ENCODE results near the gene SIK1.
"Not testable (repeated sequence)": the region's sequence is repeated elsewhere in the genome, so short reads cannot be mapped to it uniquely, and the experiment has no call there.

Gene SIK1

DNA sequence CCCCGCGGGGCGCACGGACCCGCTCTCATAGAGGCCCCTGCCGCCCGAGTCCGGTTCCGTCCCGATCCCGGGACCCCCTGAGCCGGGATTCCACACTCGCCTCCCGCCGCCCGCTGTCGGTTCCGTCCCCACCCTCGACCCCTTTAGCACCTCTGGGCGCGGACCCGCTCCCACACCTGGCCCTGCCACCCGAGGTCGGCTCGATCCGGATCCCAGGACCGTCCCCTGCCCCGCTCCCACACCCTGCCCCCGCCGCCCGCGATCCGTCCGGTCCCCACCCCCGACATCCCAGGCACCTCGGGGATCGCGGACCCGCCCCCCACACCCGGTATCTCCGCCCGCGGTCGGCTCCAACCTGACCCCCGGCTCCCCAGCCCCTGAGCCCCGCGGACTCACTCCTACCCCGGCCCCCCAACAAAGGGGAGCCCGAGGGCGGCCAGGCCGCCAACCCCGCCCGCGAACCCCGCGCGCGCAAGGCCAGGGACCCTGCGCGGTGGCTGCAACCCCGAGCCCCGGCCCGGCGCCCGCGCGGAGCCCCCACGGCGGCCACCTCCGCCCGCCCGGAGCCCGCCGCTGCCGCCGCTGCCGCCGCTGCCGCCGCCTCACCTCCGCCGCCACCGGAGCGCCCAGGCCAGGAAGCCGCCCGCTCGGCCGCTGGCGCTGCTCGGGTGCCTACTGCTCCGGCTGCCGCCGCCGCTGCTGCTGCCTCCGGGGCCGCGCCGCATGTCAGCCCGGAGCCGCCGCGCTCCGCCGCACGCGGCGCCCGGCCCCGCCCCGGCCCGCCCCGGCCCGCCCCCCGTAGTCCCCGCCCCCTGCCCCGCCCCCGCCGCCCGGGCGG is at the start of gene SIK1:
SIK1 (minus strand) TSS at position 728 of the 838 bp plus-strand sequence. CDS start 953 bp downstream, outside the sequence.
- H3K27ac ChIP-seq (ENCODE audit: low read depth, low read length); H3K36me3 ChIP-seq (ENCODE audit: control insufficient read depth in 5 of 5, insufficient read depth in 5 of 5, low read length in 5 of 5); H3K27me3 ChIP-seq (ENCODE audit: control insufficient read depth in 5 of 5, insufficient read depth in 4 of 5, low read length in 5 of 5); H3K4me3 ChIP-seq (ENCODE audit: low read depth in 1 of 5, low read length in 5 of 5); H3K4me1 ChIP-seq (ENCODE audit: control insufficient read depth in 5 of 5, insufficient read depth in 5 of 5, low read length in 5 of 5); H3K9me3 ChIP-seq (ENCODE audit: control insufficient read depth in 5 of 5, low read length in 5 of 5); H3K9ac ChIP-seq (ENCODE audit: low read length in 5 of 5): not testable (repeated sequence)

- H3K27ac ChIP-seq (ENCODE audit: low read depth, low read length); H3K4me3 ChIP-seq (ENCODE audit: low read depth in 1 of 5, low read length in 5 of 5); H3K27me3 ChIP-seq (ENCODE audit: control insufficient read depth in 5 of 5, insufficient read depth in 4 of 5, low read length in 5 of 5); H3K4me1 ChIP-seq (ENCODE audit: control insufficient read depth in 5 of 5, insufficient read depth in 5 of 5, low read length in 5 of 5); H3K9me3 ChIP-seq (ENCODE audit: control insufficient read depth in 5 of 5, low read length in 5 of 5); H3K36me3 ChIP-seq (ENCODE audit: control insufficient read depth in 5 of 5, insufficient read depth in 5 of 5, low read length in 5 of 5); H3K9ac ChIP-seq (ENCODE audit: low read length in 5 of 5): not testable (repeated sequence)
These were observed 44.8 kb upstream of the SIK1 start for GRCh38 chr21:43471597-43472242.

DNA sequence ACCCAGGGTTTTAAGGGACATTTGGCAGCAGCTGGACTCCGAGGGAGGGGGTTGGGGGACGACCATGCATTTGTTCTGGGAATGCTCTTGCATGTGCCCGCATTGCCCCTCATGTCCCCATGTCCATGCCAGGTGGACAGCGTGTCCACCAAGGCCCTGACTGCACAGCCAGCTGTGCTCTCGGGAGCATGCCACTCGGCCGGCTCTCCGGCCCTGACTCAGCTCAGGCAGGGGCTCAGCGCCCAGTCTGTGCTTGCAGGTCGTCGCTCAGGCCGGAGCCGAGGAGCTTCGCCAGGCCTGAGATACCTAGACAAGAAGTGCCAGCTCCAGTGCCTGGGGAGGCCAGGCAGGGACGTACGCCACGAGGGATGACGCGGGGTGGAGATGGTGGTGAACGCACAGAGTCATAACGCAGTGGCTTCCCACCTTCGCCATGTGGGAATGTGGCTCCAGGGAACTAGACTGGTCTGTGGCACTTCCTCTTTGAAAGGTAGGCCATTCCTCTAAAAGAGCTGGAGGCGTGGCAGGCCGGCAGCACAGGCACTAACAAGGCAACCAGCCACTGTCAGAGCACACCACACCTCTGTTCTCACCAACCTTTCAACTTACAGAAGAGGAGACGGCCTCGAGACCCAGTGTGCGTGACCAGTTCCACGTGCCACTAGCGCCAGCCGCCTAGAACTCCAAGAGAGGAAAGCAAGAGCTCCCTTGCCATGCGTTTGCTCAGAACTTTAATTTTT is 43.0 kb upstream of the SIK1 start:
- H3K27ac ChIP-seq (ENCODE audit: low read depth, low read length); H3K4me1 ChIP-seq (ENCODE audit: control insufficient read depth in 5 of 5, insufficient read depth in 5 of 5, low read length in 5 of 5); H3K9ac ChIP-seq (ENCODE audit: low read length in 5 of 5); H3K4me3 ChIP-seq (ENCODE audit: low read depth in 1 of 5, low read length in 5 of 5); H3K36me3 ChIP-seq (ENCODE audit: control insufficient read depth in 5 of 5, insufficient read depth in 5 of 5, low read length in 5 of 5); H3K9me3 ChIP-seq (ENCODE audit: control insufficient read depth in 5 of 5, low read length in 5 of 5); H3K27me3 ChIP-seq (ENCODE audit: control insufficient read depth in 5 of 5, insufficient read depth in 4 of 5, low read length in 5 of 5): not testable (repeated sequence)

DNA sequence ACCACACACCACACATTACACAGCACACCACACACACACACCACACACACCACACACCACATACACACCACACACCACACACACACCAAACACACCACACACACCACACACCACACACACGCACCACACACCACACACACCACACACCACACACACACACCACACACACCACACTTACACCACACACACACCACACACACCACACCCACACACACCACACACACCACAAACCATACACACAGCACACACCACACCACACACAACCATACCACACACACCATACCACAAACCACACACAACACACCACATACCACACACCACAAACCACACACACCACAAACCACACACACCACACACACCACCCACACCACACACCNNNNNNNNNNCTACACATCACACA is 40.9 kb upstream of the SIK1 start:
- Histone ChIP-seq H3K27ac (ENCODE audit: low read depth, low read length) (no peak overlapping the region), H3K4me1 (ENCODE audit: control insufficient read depth in 5 of 5, insufficient read depth in 5 of 5, low read length in 5 of 5) (no peaks in the 10 kb centered on the region), H3K9me3 (ENCODE audit: control insufficient read depth in 5 of 5, low read length in 5 of 5) (no peaks in the 10 kb centered on the region), H3K36me3 (ENCODE audit: control insufficient read depth in 5 of 5, insufficient read depth in 5 of 5, low read length in 5 of 5) (no peaks in the 10 kb centered on the region), H3K9ac (ENCODE audit: low read length in 5 of 5) (no peak overlapping the region), H3K27me3 (ENCODE audit: control insufficient read depth in 5 of 5, insufficient read depth in 4 of 5, low read length in 5 of 5) (no peaks in the 10 kb centered on the region), H3K4me3 (ENCODE audit: low read depth in 1 of 5, low read length in 5 of 5) (no peak overlapping the region)

DNA sequence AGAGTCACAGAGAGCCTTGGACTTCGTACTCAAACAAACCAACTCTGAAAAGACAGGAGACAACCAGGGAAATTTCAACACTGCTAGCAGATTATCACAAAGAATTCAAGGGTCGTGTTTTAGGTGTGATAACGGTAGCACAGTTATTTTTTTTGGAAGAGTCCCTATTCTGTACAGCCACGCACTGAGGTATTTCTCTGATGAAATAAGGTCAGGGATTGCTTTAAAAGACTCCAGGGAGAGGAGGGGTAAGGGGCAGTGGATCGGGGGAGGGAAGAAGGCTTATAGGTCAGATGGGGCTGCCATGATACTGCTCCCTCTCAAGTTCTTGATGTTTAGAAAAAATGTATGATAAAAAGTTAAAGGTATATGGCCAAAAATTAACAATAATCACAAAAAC is 38.2 kb upstream of the SIK1 start:
- H3K36me3 ChIP-seq (ENCODE audit: control insufficient read depth in 5 of 5, insufficient read depth in 5 of 5, low read length in 5 of 5); H3K4me3 ChIP-seq (ENCODE audit: low read depth in 1 of 5, low read length in 5 of 5); H3K27me3 ChIP-seq (ENCODE audit: control insufficient read depth in 5 of 5, insufficient read depth in 4 of 5, low read length in 5 of 5); H3K9me3 ChIP-seq (ENCODE audit: control insufficient read depth in 5 of 5, low read length in 5 of 5); H3K4me1 ChIP-seq (ENCODE audit: control insufficient read depth in 5 of 5, insufficient read depth in 5 of 5, low read length in 5 of 5); H3K9ac ChIP-seq (ENCODE audit: low read length in 5 of 5); H3K27ac ChIP-seq (ENCODE audit: low read depth, low read length): not testable (repeated sequence)

GRCh38 chr21:43463498-43464261 is 36.7 kb upstream of the SIK1 start:
- H3K9ac ChIP-seq (ENCODE audit: low read length in 5 of 5); H3K27me3 ChIP-seq (ENCODE audit: control insufficient read depth in 5 of 5, insufficient read depth in 4 of 5, low read length in 5 of 5); H3K4me1 ChIP-seq (ENCODE audit: control insufficient read depth in 5 of 5, insufficient read depth in 5 of 5, low read length in 5 of 5); H3K4me3 ChIP-seq (ENCODE audit: low read depth in 1 of 5, low read length in 5 of 5); H3K36me3 ChIP-seq (ENCODE audit: control insufficient read depth in 5 of 5, insufficient read depth in 5 of 5, low read length in 5 of 5); H3K27ac ChIP-seq (ENCODE audit: low read depth, low read length); H3K9me3 ChIP-seq (ENCODE audit: control insufficient read depth in 5 of 5, low read length in 5 of 5): not testable (repeated sequence)

DNA sequence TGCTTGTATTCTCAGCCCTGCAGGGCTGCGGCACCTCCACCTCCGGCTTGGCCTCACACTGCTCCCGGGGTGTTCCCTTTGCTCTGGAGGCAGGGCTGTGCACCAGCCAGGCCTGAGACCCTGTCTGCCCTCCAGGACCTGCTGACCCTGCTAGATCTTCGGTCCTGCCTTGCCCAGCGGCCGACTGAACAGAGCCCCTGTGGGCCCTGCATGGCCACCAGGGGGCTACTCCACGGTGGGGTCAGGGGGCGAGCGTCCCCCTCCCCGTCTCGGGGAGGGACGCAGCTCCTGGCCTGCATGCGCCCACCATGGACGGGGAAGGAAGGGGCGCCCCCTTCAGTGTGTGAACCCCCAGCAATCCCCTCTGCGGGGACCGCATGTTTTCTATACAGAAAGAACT is 36.0 kb upstream of the SIK1 start:
- not testable (repeated sequence) for H3K36me3 ChIP-seq (ENCODE audit: control insufficient read depth in 5 of 5, insufficient read depth in 5 of 5, low read length in 5 of 5); H3K4me1 ChIP-seq (ENCODE audit: control insufficient read depth in 5 of 5, insufficient read depth in 5 of 5, low read length in 5 of 5); H3K27me3 ChIP-seq (ENCODE audit: control insufficient read depth in 5 of 5, insufficient read depth in 4 of 5, low read length in 5 of 5); H3K27ac ChIP-seq (ENCODE audit: low read depth, low read length); H3K4me3 ChIP-seq (ENCODE audit: low read depth in 1 of 5, low read length in 5 of 5); H3K9me3 ChIP-seq (ENCODE audit: control insufficient read depth in 5 of 5, low read length in 5 of 5); H3K9ac ChIP-seq (ENCODE audit: low read length in 5 of 5)

GRCh38 chr21:43460475-43460874 is 33.5 kb upstream of the SIK1 start:
- not testable (repeated sequence) for H3K9me3 ChIP-seq (ENCODE audit: control insufficient read depth in 5 of 5, low read length in 5 of 5); H3K4me1 ChIP-seq (ENCODE audit: control insufficient read depth in 5 of 5, insufficient read depth in 5 of 5, low read length in 5 of 5); H3K4me3 ChIP-seq (ENCODE audit: low read depth in 1 of 5, low read length in 5 of 5); H3K9ac ChIP-seq (ENCODE audit: low read length in 5 of 5); H3K27me3 ChIP-seq (ENCODE audit: control insufficient read depth in 5 of 5, insufficient read depth in 4 of 5, low read length in 5 of 5); H3K27ac ChIP-seq (ENCODE audit: low read depth, low read length); H3K36me3 ChIP-seq (ENCODE audit: control insufficient read depth in 5 of 5, insufficient read depth in 5 of 5, low read length in 5 of 5)

- H3K9me3 ChIP-seq (ENCODE audit: control insufficient read depth in 5 of 5, low read length in 5 of 5); H3K9ac ChIP-seq (ENCODE audit: low read length in 5 of 5); H3K36me3 ChIP-seq (ENCODE audit: control insufficient read depth in 5 of 5, insufficient read depth in 5 of 5, low read length in 5 of 5); H3K4me1 ChIP-seq (ENCODE audit: control insufficient read depth in 5 of 5, insufficient read depth in 5 of 5, low read length in 5 of 5); H3K27me3 ChIP-seq (ENCODE audit: control insufficient read depth in 5 of 5, insufficient read depth in 4 of 5, low read length in 5 of 5); H3K27ac ChIP-seq (ENCODE audit: low read depth, low read length); H3K4me3 ChIP-seq (ENCODE audit: low read depth in 1 of 5, low read length in 5 of 5): not testable (repeated sequence)
These were observed 32.1 kb upstream of the SIK1 start for GRCh38 chr21:43458995-43459394.
